Astrocyte of the spinal cord (primary cell): ENCODE data around the gene TST.

Source experiments
- DNase-seq: peaks from one replicate; pipeline ENCODE4 v3.0.0; 2011; ENCODE audit warnings: low read depth, low spot score
- H3K4me3 ChIP-seq: 2 replicates; pipeline ENCODE4 v1.5.1; 2011; ENCODE audit warnings: low read depth, mild to moderate bottlenecking, low read length, moderate library complexity
- in situ Hi-C: cut with HindIII; loops from 2 replicates; pipeline ENCODE4 v1.10.0; 2017; ENCODE audit warnings: low sequenced_read_pairs
- TF ChIP-seq, protein P1 (sequence below): IDR thresholded peaks from 2 replicates; pipeline ENCODE4 v1.5.1; 2012; ENCODE audit warnings: low read depth, mild to moderate bottlenecking, low read length, inconsistent platforms

The TST gene

GRCh38 chr22:36986242-36986821 is 32.9 kb downstream of the TST start:
- in situ Hi-C loops: no loop called here
- TF ChIP-seq, protein P1, sequence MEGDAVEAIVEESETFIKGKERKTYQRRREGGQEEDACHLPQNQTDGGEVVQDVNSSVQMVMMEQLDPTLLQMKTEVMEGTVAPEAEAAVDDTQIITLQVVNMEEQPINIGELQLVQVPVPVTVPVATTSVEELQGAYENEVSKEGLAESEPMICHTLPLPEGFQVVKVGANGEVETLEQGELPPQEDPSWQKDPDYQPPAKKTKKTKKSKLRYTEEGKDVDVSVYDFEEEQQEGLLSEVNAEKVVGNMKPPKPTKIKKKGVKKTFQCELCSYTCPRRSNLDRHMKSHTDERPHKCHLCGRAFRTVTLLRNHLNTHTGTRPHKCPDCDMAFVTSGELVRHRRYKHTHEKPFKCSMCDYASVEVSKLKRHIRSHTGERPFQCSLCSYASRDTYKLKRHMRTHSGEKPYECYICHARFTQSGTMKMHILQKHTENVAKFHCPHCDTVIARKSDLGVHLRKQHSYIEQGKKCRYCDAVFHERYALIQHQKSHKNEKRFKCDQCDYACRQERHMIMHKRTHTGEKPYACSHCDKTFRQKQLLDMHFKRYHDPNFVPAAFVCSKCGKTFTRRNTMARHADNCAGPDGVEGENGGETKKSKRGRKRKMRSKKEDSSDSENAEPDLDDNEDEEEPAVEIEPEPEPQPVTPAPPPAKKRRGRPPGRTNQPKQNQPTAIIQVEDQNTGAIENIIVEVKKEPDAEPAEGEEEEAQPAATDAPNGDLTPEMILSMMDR: peak; percentile 54
- no peak for DNase-seq
- no peak overlapping the region for H3K4me3 ChIP-seq

DNA sequence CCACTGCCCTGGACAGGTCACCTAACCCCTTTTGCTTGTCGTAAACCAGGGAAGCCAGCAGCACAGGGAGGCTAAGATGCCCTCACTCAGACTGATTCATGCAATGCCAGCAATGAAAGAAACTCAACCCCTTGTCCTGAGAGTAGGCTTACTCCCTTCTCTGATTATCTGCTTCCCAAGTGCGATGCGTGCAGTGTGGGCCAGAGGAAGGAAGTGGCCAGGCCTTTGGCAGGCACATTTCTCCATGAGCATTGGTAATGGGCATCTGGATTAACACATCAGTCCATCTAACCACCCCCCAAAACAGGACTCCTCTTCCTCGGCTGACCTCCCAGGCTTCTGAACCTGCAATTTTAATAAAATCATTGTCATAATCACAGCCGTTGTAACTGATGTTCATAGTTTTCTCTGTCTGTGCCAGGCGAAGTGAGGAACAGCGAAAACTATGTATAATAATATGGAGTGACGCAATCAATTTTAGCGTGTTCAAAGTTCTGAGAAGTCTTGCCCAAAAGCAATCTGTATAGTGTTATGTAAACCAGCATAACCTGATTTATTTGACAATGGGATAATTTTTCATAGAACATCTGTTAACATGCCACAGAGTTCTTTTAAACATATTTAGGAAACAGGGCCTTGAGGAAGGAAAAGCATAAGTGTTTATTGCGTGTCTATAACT is 33.9 kb downstream of the TST start:
- no peak for DNase-seq
- H3K4me3 ChIP-seq: no peak overlapping the region
- TF ChIP-seq, protein P1: no peak
- in situ Hi-C loops: no loop called here

- in situ Hi-C loops: no loop called here
- TF ChIP-seq, protein P1: no peak
- no peak overlapping the region for H3K4me3 ChIP-seq
- DNase-seq: no peak
Observed at GRCh38 chr22:36982136-36982535, 37.1 kb downstream of the TST start.

GRCh38 chr22:36981247-36981775 is 37.9 kb downstream of the TST start:
- in situ Hi-C loops: no loop called here
- H3K4me3 ChIP-seq: no peak overlapping the region
- DNase-seq: no peak
- TF ChIP-seq, protein P1: no peak

DNA sequence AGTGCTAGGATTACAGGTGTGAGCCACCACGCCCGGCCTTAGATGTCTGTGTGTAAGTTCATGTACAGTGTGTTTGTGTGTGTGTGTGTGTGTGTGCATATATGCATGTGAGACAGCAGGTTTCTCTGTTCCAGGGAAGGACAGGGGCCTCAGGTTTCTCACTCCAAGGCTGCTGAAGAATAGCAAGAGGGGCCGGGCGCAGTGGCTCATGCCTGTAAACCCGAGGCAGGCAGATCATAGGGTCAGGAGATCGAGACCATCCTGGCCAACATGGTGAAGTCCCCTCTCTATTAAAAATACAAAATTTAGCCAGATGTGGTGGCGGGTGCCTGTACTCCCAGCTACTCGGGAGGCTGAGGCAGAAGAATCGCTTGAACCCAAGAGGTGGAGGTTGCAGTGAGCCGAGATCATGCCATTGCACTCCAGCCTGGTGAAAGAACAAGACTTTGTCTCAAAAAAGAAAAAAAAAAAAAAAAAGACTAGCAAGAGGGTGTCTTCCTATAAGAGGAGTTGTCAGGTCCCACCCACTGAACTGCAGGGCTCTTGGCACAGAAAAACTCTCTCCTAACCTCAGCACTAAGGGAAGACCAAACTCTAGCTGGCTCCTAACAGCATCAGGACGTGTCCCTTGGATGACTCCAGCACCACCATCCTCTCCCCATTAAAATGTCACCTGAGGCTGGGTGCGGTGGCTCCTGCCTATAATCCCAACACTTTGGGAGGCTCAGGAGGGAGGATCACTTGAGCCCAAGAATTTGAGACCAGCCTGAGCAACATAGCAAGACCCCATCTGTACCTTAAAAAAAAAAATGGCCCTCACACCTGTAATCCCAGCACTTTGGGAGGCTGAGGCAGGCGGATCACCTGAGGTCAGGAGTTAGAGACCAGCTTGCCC is 40.0 kb downstream of the TST start:
- TF ChIP-seq, protein P1: no peak
- no peak overlapping the region for H3K4me3 ChIP-seq
- DNase-seq: no peak
- in situ Hi-C loops: no loop called here

GRCh38 chr22:36977947-36978660 is 41.1 kb downstream of the TST start:
- peak overlapping the region; percentile 41 for H3K4me3 ChIP-seq
- in situ Hi-C loops: no loop called here
- TF ChIP-seq, protein P1: peak; percentile 90
- peak; percentile 75 for DNase-seq
